HEK293 (cell line): ENCODE results near the gene TTC12.

ENCODE experiments used
- CTCF ChIA-PET: fragments of 350-600 bp; formaldehyde crosslinking; extraction: SDS; loops from one replicate; lab custom pipeline; 2021; ENCODE audit warnings: antibody characterized with exemption; lab: Yijun Ruan, JAX
- POLR2A ChIA-PET: fragments of 300-600 bp; formaldehyde crosslinking; extraction: SDS; loops from one replicate; lab custom pipeline; 2020; ENCODE audit warnings: antibody characterized with exemption, inconsistent platforms; lab: Yijun Ruan, JAX
- H3K27ac ChIP-seq: fragments of 200-500 bp; sonication (Bioruptor generic); 2 replicates; pipeline ENCODE4 v1.5.1; 2014; ENCODE audit warnings: low read depth, low read length, control low read depth, inconsistent platforms; ENCODE audit errors: extremely low read depth
- H3K36me3 ChIP-seq, 2 experiments: fragments of 200-500 bp in 1 of 2; sonication (Bioruptor generic) in 1 of 2; 1 replicate in 1 of 2; 2 replicates in 1 of 2; pipeline ENCODE4 v1.5.1; 2014 to 2017; ENCODE audit warnings: inconsistent platforms in 2 of 2, low read length in 2 of 2; ENCODE audit not compliant: control insufficient read depth in 2 of 2, insufficient read depth in 1 of 2
- H3K4me1 ChIP-seq: fragments of 200-500 bp; sonication (Bioruptor generic); 2 replicates; pipeline ENCODE4 v1.5.1; 2014; ENCODE audit warnings: mild to moderate bottlenecking, low read length, inconsistent platforms; ENCODE audit not compliant: control insufficient read depth, insufficient read depth
- H3K4me3 ChIP-seq: 2 replicates; pipeline ENCODE4 v1.5.1; 2011; ENCODE audit warnings: low read depth, mild to moderate bottlenecking, control low read depth, low read length, moderate library complexity
- H3K9me3 ChIP-seq: fragments of 200-500 bp; sonication (Bioruptor generic); 2 replicates; pipeline ENCODE4 v1.5.1; 2014; ENCODE audit warnings: low read depth, low read length, inconsistent platforms; ENCODE audit not compliant: control insufficient read depth, insufficient read depth
- BCL11A ChIP-seq: fragments of 450-650 bp; formaldehyde crosslinking; IDR thresholded peaks from 2 replicates; pipeline ENCODE4 v1.5.1; 2016; ENCODE audit warnings: low read depth, missing biosample characterization, missing genetic modification characterization
- BCL6B ChIP-seq: fragments of 450-650 bp; formaldehyde crosslinking; IDR thresholded peaks from 2 replicates; pipeline ENCODE4 v1.5.1; 2017; ENCODE audit warnings: missing biosample characterization, missing genetic modification characterization
- FEZF1 ChIP-seq: fragments of 450-650 bp; formaldehyde crosslinking; IDR thresholded peaks from 2 replicates; pipeline ENCODE4 v1.5.1; 2016; ENCODE audit warnings: missing biosample characterization, missing genetic modification characterization
- KLF7 ChIP-seq: fragments of 450-650 bp; formaldehyde crosslinking; IDR thresholded peaks from 2 replicates; pipeline ENCODE4 v1.5.1; 2016; ENCODE audit warnings: missing biosample characterization, missing genetic modification characterization, borderline replicate concordance
- KLF9 ChIP-seq: fragments of 450-650 bp; formaldehyde crosslinking; IDR thresholded peaks from 2 replicates; pipeline ENCODE4 v1.5.1; 2016; ENCODE audit warnings: missing biosample characterization, missing genetic modification characterization, low read depth
- MEIS1 ChIP-seq: sonication (generic); formaldehyde crosslinking; IDR thresholded peaks from 2 replicates; pipeline ENCODE4 v1.8.1; 2022; ENCODE audit warnings: missing genetic modification reagents, mild to moderate bottlenecking, borderline replicate concordance
- PRDM2 ChIP-seq: fragments of 450-650 bp; formaldehyde crosslinking; IDR thresholded peaks from 2 replicates; pipeline ENCODE4 v1.5.1; 2016; ENCODE audit warnings: missing biosample characterization, missing genetic modification characterization, borderline replicate concordance
- REST ChIP-seq: fragments of 450-650 bp; formaldehyde crosslinking; IDR thresholded peaks from 2 replicates; pipeline ENCODE4 v1.5.1; 2016; ENCODE audit warnings: missing biosample characterization, missing genetic modification characterization
- SETDB1 ChIP-seq: IDR thresholded peaks from one replicate; pipeline ENCODE4 v1.6.1; 2017; ENCODE audit warnings: mild to moderate bottlenecking, low read length, moderate library complexity, mixed read lengths; ENCODE audit not compliant: insufficient read length
- ZBTB10 ChIP-seq: fragments of 450-650 bp; formaldehyde crosslinking; IDR thresholded peaks from 2 replicates; pipeline ENCODE4 v1.5.1; 2016; ENCODE audit warnings: missing biosample characterization, missing genetic modification characterization
- ZEB2 ChIP-seq: fragments of 450-650 bp; formaldehyde crosslinking; IDR thresholded peaks from 2 replicates; pipeline ENCODE4 v1.5.1; 2016; ENCODE audit warnings: missing biosample characterization, missing genetic modification characterization
- ZFP41 ChIP-seq: fragments of 450-650 bp; formaldehyde crosslinking; IDR thresholded peaks from 2 replicates; pipeline ENCODE4 v1.5.1; 2016; ENCODE audit warnings: missing biosample characterization, missing genetic modification characterization, borderline replicate concordance
- ZNF140 ChIP-seq: fragments of 450-650 bp; formaldehyde crosslinking; IDR thresholded peaks from 2 replicates; pipeline ENCODE4 v1.5.1; 2016; ENCODE audit warnings: missing biosample characterization, missing genetic modification characterization
- ZNF16 ChIP-seq: fragments of 450-650 bp; formaldehyde crosslinking; IDR thresholded peaks from 2 replicates; pipeline ENCODE4 v1.5.1; 2016; ENCODE audit warnings: low read depth, missing biosample characterization, missing genetic modification characterization
- ZNF214 ChIP-seq: fragments of 450-650 bp; formaldehyde crosslinking; IDR thresholded peaks from 2 replicates; pipeline ENCODE4 v1.5.1; 2017; ENCODE audit warnings: missing biosample characterization, mild to moderate bottlenecking, missing genetic modification characterization, borderline replicate concordance
- ZNF23 ChIP-seq: fragments of 450-650 bp; formaldehyde crosslinking; IDR thresholded peaks from 2 replicates; pipeline ENCODE4 v1.5.1; 2016; ENCODE audit warnings: missing biosample characterization, missing genetic modification characterization, borderline replicate concordance
- ZNF302 ChIP-seq: fragments of 450-650 bp; formaldehyde crosslinking; IDR thresholded peaks from 2 replicates; pipeline ENCODE4 v1.5.1; 2016; ENCODE audit warnings: missing biosample characterization, missing genetic modification characterization, low read depth
- ZNF394 ChIP-seq: fragments of 450-650 bp; formaldehyde crosslinking; IDR thresholded peaks from 2 replicates; pipeline ENCODE4 v1.5.1; 2016; ENCODE audit warnings: missing biosample characterization, missing genetic modification characterization, mild to moderate bottlenecking, moderate library complexity, borderline replicate concordance
- ZNF404 ChIP-seq: fragments of 450-650 bp; formaldehyde crosslinking; IDR thresholded peaks from 2 replicates; pipeline ENCODE4 v1.5.1; 2017; ENCODE audit warnings: missing biosample characterization, missing genetic modification characterization
- ZNF529 ChIP-seq: fragments of 450-650 bp; formaldehyde crosslinking; IDR thresholded peaks from 2 replicates; pipeline ENCODE4 v1.5.1; 2017; ENCODE audit warnings: missing genetic modification characterization, missing biosample characterization; ENCODE audit not compliant: insufficient replicate concordance
- ZNF677 ChIP-seq: fragments of 450-650 bp; IDR thresholded peaks from 2 replicates; pipeline ENCODE4 v1.5.0; 2018; ENCODE audit warnings: missing biosample characterization, mild to moderate bottlenecking, missing genetic modification characterization, moderate library complexity

The TTC12 gene

GRCh38 chr11:113339929-113340589, 25.7 kb downstream of the TTC12 start (continued):
- TF ChIP-seq ZNF140 (tag by site-specific recombination), result no peak
- TF ChIP-seq ZNF677, result no peak
- TF ChIP-seq, all 188 proteins: peak for 0

GRCh38 chr11:113341388-113342165, 27.2 kb downstream of the TTC12 start:
- H3K27ac ChIP-seq, result no peak overlapping the region
- POLR2A ChIA-PET, result no interaction called here
- H3K4me1 ChIP-seq, result no peaks in the 10 kb centered on the region
- no peaks in the 10 kb centered on the region for H3K9me3 ChIP-seq
- TF ChIP-seq SETDB1, result no peak
- TF ChIP-seq ZNF302, result no peak
- no peak for TF ChIP-seq MEIS1
- no peak for TF ChIP-seq PRDM2
- no peak for TF ChIP-seq ZBTB10
- no peak for TF ChIP-seq ZEB2 (tag by site-specific recombination)
- TF ChIP-seq KLF9 (tag by site-specific recombination), result no peak
- TF ChIP-seq BCL11A (tag by site-specific recombination), result no peak
- TF ChIP-seq ZNF23 (tag by site-specific recombination), result no peak
- TF ChIP-seq ZNF140 (tag by site-specific recombination), result no peak
- no peak for TF ChIP-seq REST (tag by site-specific recombination)
- no peak for TF ChIP-seq KLF7 (tag by site-specific recombination)
- no peak for TF ChIP-seq ZFP41 (tag by site-specific recombination)
- no peak for TF ChIP-seq ZNF529
- TF ChIP-seq ZNF214 (tag by site-specific recombination), result no peak
- TF ChIP-seq FEZF1 (tag by site-specific recombination), result no peak
- TF ChIP-seq ZNF16, result no peak
- no peak for TF ChIP-seq ZNF394
- no peak for TF ChIP-seq ZNF404 (tag by site-specific recombination)
- no peak for TF ChIP-seq BCL6B (tag by site-specific recombination)
- H3K4me3 ChIP-seq, result no peak overlapping the region
- CTCF ChIA-PET, result no interaction called here
- peaks cover 0 to 72% of the 10 kb centered on the region in 2 experiments; a peak in 1 of 3 replicates for H3K36me3 ChIP-seq
